Immature natural killer cell (primary cell): ENCODE results near the gene TAF11L12. TPM values are rescaled to one million over a fixed set of nuclear protein-coding genes. Genes with fewer than 3 reads are reported as not detected.
"Not testable (repeated sequence)": the region's sequence is repeated elsewhere in the genome, so short reads cannot be mapped to it uniquely, and the experiment has no call there.

Experiments used
- DNase-seq, 3 donors: peaks; one replicate each; pipeline ENCODE4 v3.0.0; 2022; ENCODE audit warnings: mixed read lengths in 1 of 3
- H3K27ac Mint-ChIP-seq, 6 donors: one replicate each; pipeline ENCODE4 v1.8.0; 2020; ENCODE audit warnings: mixed read lengths in 6 of 6, mild to moderate bottlenecking in 5 of 6, inconsistent platforms in 4 of 6, moderate library complexity in 3 of 6
- H3K27me3 Mint-ChIP-seq, 3 donors: one replicate each; pipeline ENCODE4 v1.8.0; 2020 to 2021; ENCODE audit warnings: low read depth in 3 of 3, mild to moderate bottlenecking in 3 of 3, mixed read lengths in 3 of 3, moderate library complexity in 3 of 3, inconsistent platforms in 1 of 3
- H3K36me3 Mint-ChIP-seq, 3 donors: one replicate each; pipeline ENCODE4 v1.8.0; 2020; ENCODE audit warnings: mixed read lengths in 3 of 3, inconsistent platforms in 2 of 3, mild to moderate bottlenecking in 2 of 3
- H3K4me1 Mint-ChIP-seq, 2 donors: one replicate each; pipeline ENCODE4 v1.8.0; 2020; ENCODE audit warnings: inconsistent platforms in 2 of 2, mild to moderate bottlenecking in 2 of 2, mixed read lengths in 2 of 2, moderate library complexity in 1 of 2
- H3K4me3 Mint-ChIP-seq, 5 donors: one replicate each; pipeline ENCODE4 v1.8.0; 2020; ENCODE audit warnings: mild to moderate bottlenecking in 5 of 5, mixed read lengths in 5 of 5, inconsistent platforms in 3 of 5, moderate library complexity in 3 of 5
- H3K9me3 Mint-ChIP-seq, 6 donors: one replicate each; pipeline ENCODE4 v1.8.0; 2020; ENCODE audit warnings: mild to moderate bottlenecking in 6 of 6, mixed read lengths in 6 of 6, inconsistent platforms in 4 of 6, moderate library complexity in 3 of 6
- polyA plus RNA-seq, 3 donors: library from polyadenylated mRNA; unstranded; fragments of 300-500 nt; fragmentation: Illumina TruSeq; gene quantifications; one replicate each; pipeline ENCODE4 v1.2.3, GENCODE V29; 2021

Gene TAF11L12
- polyA plus RNA-seq, 3 donors from 2014 or later: not detected

- DNase-seq, H3K4me3 Mint-ChIP-seq, H3K36me3 Mint-ChIP-seq, H3K27me3 Mint-ChIP-seq, H3K4me1 Mint-ChIP-seq, H3K27ac Mint-ChIP-seq: not testable (repeated sequence)
- H3K9me3 Mint-ChIP-seq: peaks cover 15 to 53% (median 32%) of the 10 kb centered on the region in 6 donors
Measured at GRCh38 chr5:17649232-17649631, 39.0 kb downstream of the TAF11L12 start.

GRCh38 chr5:17655201-17655759 is 45.1 kb downstream of the TAF11L12 start:
- H3K4me3 Mint-ChIP-seq, DNase-seq, H3K36me3 Mint-ChIP-seq, H3K27ac Mint-ChIP-seq, H3K27me3 Mint-ChIP-seq, H3K4me1 Mint-ChIP-seq: not testable (repeated sequence)
- H3K9me3 Mint-ChIP-seq: peaks cover 13 to 47% (median 32%) of the 10 kb centered on the region in 6 donors

- Mint-ChIP-seq H3K27ac (no peak overlapping the region), H3K27me3 (peaks cover 0 to 1% (median 0%) of the 10 kb centered on the region in 3 donors), H3K36me3 (peaks cover 2 to 9% (median 3%) of the 10 kb centered on the region in 3 donors), H3K4me3 (no peak overlapping the region), H3K9me3 (peaks cover 15 to 50% (median 31%) of the 10 kb centered on the region in 6 donors), H3K4me1 (no peaks in the 10 kb centered on the region)
- DNase-seq: no peak
Measured at GRCh38 chr5:17655921-17656320, 45.7 kb downstream of the TAF11L12 start.

Other genes starting within 250 kb of the TAF11L12 start
- not detected for gene TAF11L2, start 112.2 kb upstream of the TAF11L12 start, polyA plus RNA-seq
- gene TAF11L3, start 92.0 kb upstream of the TAF11L12 start, polyA plus RNA-seq: not detected
- not detected for gene TAF11L4, start 88.6 kb upstream of the TAF11L12 start, polyA plus RNA-seq
- not detected for gene TAF11L5, start 85.2 kb upstream of the TAF11L12 start, polyA plus RNA-seq
- gene TAF11L6, start 81.7 kb upstream of the TAF11L12 start, polyA plus RNA-seq: not detected
- not detected for gene TAF11L7, start 24.6 kb upstream of the TAF11L12 start, polyA plus RNA-seq
- not detected for gene TAF11L8, start 19.4 kb upstream of the TAF11L12 start, polyA plus RNA-seq
- gene TAF11L9, start 16.0 kb upstream of the TAF11L12 start, polyA plus RNA-seq: not detected
- gene TAF11L10, start 12.6 kb upstream of the TAF11L12 start, polyA plus RNA-seq: not detected
- gene TAF11L11, start 6.2 kb upstream of the TAF11L12 start, polyA plus RNA-seq: not detected
- gene TAF11L13, start 21.7 kb downstream of the TAF11L12 start, polyA plus RNA-seq: not detected
- not detected for gene TAF11L14, start 24.1 kb downstream of the TAF11L12 start, polyA plus RNA-seq